ENCODE measurements around the gene LRMDA. TPM values are rescaled to one million over a fixed set of nuclear protein-coding genes. Genes with fewer than 3 reads are reported as not detected.

Gene LRMDA
- total RNA-seq, 1 donor from 2014 or later = 29.9 TPM

DNA sequence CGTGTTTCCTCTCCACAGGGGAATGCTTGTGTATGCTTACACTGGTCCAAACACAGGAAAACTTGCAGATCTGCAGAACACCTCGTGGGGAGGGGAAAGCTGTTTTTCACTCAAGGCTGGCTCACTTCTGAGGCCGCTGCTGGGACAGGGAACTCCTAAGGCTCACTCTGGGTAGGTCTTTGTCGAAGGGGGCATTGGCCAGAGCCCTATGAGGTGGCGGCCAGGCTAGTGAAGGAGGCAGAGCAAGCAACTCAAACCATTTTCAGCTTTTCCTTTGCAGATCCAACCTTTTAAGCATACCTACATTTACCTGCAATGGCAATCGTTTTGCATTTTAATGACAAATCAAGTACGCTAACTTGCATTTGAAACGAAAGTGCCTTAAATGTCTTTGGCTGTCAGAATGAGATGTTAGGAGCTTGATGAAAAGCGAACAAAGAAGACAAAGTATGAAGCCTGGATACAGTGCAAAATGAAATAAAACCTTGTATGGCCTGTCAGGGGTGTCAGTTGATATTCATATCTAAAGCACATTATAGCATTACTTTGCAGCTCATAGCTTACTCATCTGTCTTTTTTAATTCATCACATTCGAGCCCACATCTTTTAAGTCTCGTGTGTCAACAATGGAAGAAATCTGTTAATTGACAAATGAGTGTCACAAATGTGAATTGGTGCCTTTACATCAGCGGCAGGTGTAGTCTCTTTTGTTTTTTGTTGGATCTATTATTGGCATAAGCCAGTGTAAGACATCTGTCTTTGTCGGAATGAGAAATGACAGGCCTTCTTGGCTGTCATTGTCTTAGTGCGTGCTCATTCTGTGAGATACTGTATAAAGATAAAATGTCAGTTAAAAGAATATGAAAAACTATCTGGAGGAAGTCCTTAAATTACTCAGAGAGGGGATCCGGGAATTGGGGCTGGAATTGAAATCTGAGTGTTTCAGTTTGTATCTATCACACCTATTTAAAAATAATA is 30.5 kb downstream of the LRMDA start:
- H3K27me3 ChIP-seq (ENCODE audit: low read depth) = no peaks in the 10 kb centered on the region
- intact Hi-C loops (cut with DNase I) = no loop called here
- no peak for DNase-seq
- H3K27ac ChIP-seq = no peak overlapping the region
- H3K9me3 ChIP-seq = no peaks in the 10 kb centered on the region
- no peak overlapping the region for H3K4me3 ChIP-seq
- ATAC-seq = no peak
- no peaks in the 10 kb centered on the region for H3K4me1 ChIP-seq
- no peaks in the 10 kb centered on the region for H3K36me3 ChIP-seq
- TF ChIP-seq, protein P1, sequence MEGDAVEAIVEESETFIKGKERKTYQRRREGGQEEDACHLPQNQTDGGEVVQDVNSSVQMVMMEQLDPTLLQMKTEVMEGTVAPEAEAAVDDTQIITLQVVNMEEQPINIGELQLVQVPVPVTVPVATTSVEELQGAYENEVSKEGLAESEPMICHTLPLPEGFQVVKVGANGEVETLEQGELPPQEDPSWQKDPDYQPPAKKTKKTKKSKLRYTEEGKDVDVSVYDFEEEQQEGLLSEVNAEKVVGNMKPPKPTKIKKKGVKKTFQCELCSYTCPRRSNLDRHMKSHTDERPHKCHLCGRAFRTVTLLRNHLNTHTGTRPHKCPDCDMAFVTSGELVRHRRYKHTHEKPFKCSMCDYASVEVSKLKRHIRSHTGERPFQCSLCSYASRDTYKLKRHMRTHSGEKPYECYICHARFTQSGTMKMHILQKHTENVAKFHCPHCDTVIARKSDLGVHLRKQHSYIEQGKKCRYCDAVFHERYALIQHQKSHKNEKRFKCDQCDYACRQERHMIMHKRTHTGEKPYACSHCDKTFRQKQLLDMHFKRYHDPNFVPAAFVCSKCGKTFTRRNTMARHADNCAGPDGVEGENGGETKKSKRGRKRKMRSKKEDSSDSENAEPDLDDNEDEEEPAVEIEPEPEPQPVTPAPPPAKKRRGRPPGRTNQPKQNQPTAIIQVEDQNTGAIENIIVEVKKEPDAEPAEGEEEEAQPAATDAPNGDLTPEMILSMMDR (IDR thresholded peaks at IDR 0.05) = no peak

GRCh38 chr10:75462865-75463264 is 31.4 kb downstream of the LRMDA start:
- no peaks in the 10 kb centered on the region for H3K9me3 ChIP-seq
- ATAC-seq = no peak
- TF ChIP-seq, protein P1 (IDR thresholded peaks at IDR 0.05) = no peak
- H3K36me3 ChIP-seq = no peaks in the 10 kb centered on the region
- H3K4me3 ChIP-seq = no peak overlapping the region
- no peaks in the 10 kb centered on the region for H3K4me1 ChIP-seq
- H3K27me3 ChIP-seq (ENCODE audit: low read depth) = no peaks in the 10 kb centered on the region
- no peak for DNase-seq
- no peak overlapping the region for H3K27ac ChIP-seq
- intact Hi-C loops (cut with DNase I) = no loop called here

DNA sequence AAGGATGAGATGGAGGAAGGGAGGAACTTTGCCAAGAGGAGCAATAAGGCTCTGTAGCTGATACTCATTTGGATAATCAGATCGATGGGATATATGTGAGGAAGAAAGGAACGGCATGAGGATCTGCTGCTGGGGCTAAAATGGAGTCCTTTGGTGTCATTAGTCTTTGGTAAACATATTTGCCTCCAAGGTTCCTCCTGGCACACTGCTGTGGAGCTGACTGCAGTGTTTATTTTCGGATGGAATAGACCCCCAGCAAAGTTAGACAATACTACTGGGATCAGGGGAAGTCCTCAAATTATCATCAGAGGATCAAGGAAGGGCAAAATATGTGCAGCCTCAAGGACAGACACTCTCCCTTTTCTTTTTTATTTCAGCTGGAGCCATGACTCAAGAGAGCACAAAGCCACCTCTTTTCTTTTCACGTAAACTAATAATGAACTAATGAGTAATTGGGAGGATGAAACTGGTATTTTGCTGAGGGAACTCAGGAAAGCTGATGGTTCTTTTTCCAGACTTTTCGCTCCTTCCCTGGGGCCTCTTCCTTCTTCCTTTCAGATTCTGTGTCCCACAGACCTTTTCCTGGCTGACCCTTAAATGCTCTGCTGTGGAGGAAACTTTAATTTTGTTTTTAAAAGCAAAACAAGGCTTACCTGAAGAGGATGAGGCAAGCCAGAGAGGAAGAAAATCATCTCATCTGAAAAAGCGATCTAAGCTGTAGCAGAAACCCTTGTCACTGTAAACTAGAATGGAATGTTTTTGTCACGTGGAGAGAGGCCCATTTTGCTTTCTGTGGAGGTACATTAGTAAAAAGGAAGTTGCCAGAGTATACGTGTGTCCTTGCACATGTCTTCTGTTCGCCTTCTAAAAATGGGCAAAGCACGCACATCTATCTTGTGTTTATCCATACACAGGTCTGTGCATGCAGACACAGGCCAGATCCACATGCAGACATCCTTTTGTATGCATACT is 33.3 kb downstream of the LRMDA start:
- Histone ChIP-seq H3K36me3 (no peaks in the 10 kb centered on the region), H3K27ac (no peak overlapping the region), H3K27me3 (ENCODE audit: low read depth) (no peaks in the 10 kb centered on the region), H3K4me3 (no peak overlapping the region), H3K4me1 (peaks cover 14% of the 10 kb centered on the region), H3K9me3 (no peaks in the 10 kb centered on the region)
- TF ChIP-seq, protein P1 (IDR thresholded peaks at IDR 0.05) = no peak
- intact Hi-C loops (cut with DNase I) = no loop called here
- DNase-seq (no peak), ATAC-seq (no peak)

DNA sequence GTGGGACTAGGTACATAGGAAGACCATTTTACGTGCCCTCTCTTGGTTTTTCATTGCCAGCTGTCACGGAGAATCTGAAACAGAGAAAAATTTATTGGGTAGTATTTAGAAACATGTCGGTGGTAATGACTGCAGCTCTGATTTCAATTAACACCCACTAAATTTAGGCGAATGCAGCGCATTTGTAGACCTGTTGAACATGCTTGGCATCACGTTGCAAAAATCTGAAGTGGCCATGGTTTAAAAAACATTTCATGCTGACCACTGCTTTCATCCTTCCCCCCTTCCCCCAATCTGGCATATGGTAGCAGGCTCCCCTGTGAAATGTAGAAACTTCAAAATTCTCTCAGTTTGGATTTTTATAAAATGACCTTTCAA is 34.0 kb downstream of the LRMDA start:
- DNase-seq (no peak), ATAC-seq (no peak)
- intact Hi-C loops (cut with DNase I) = no loop called here
- Histone ChIP-seq H3K4me1 (peaks cover 21% of the 10 kb centered on the region), H3K9me3 (no peaks in the 10 kb centered on the region), H3K36me3 (no peaks in the 10 kb centered on the region), H3K27ac (no peak overlapping the region), H3K4me3 (no peak overlapping the region), H3K27me3 (ENCODE audit: low read depth) (no peaks in the 10 kb centered on the region)
- TF ChIP-seq, protein P1 (IDR thresholded peaks at IDR 0.05) = no peak

- Histone ChIP-seq H3K27ac (no peak overlapping the region), H3K9me3 (no peaks in the 10 kb centered on the region), H3K27me3 (ENCODE audit: low read depth) (no peaks in the 10 kb centered on the region), H3K4me1 (peaks cover 25% of the 10 kb centered on the region), H3K36me3 (no peaks in the 10 kb centered on the region), H3K4me3 (no peak overlapping the region)
- TF ChIP-seq, protein P1 (IDR thresholded peaks at IDR 0.05) = no peak
- intact Hi-C loops (cut with DNase I) = no loop called here
- DNase-seq (no peak), ATAC-seq (no peak)
Measured at GRCh38 chr10:75466001-75466400, 34.6 kb downstream of the LRMDA start.
